Bone marrow (tissue), 2 donors: ENCODE data around the gene FRMD3.

Experiments
- DNase-seq, 2 donors: peaks; one replicate each; lab custom pipeline; 2025; lab: John Stamatoyannopoulos, UW

Gene FRMD3

GRCh38 chr9:83334320-83334719, 203.9 kb downstream of the FRMD3 start:
- DNase-seq = peak; percentile 37 to 51

GRCh38 chr9:83330207-83331196, 207.7 kb downstream of the FRMD3 start:
- DNase-seq = no peak

GRCh38 chr9:83327750-83328622, 210.2 kb downstream of the FRMD3 start:
- DNase-seq = no peak

- no peak for DNase-seq
These were observed 210.9 kb downstream of the FRMD3 start for GRCh38 chr9:83327323-83327722.

- no peak for DNase-seq
These were observed 215.1 kb downstream of the FRMD3 start for GRCh38 chr9:83323148-83323547.

GRCh38 chr9:83322438-83322837, 215.8 kb downstream of the FRMD3 start:
- no peak for DNase-seq

GRCh38 chr9:83317244-83317643, 221.0 kb downstream of the FRMD3 start:
- DNase-seq = no peak

GRCh38 chr9:83315649-83316048, 222.6 kb downstream of the FRMD3 start:
- no peak for DNase-seq

GRCh38 chr9:83313781-83314180, 224.4 kb downstream of the FRMD3 start:
- no peak for DNase-seq

- DNase-seq = no peak
These were observed 225.7 kb downstream of the FRMD3 start for GRCh38 chr9:83312537-83312936.

- DNase-seq = peak in 1 of 2 donors; percentile 54
These were observed 231.0 kb downstream of the FRMD3 start for GRCh38 chr9:83307066-83307724.

GRCh38 chr9:83304686-83305085, 233.5 kb downstream of the FRMD3 start:
- DNase-seq = no peak

GRCh38 chr9:83299571-83299970, 238.6 kb downstream of the FRMD3 start:
- DNase-seq = peak in 1 of 2 donors; percentile 16

GRCh38 chr9:83299094-83299493, 239.1 kb downstream of the FRMD3 start:
- DNase-seq = no peak

GRCh38 chr9:83296123-83296522, 242.1 kb downstream of the FRMD3 start:
- no peak for DNase-seq

- no peak for DNase-seq
These were observed 243.4 kb downstream of the FRMD3 start for GRCh38 chr9:83294816-83295215.

- DNase-seq = no peak
These were observed 247.0 kb downstream of the FRMD3 start for GRCh38 chr9:83291196-83291595.

- no peak for DNase-seq
These were observed 247.5 kb downstream of the FRMD3 start for GRCh38 chr9:83290692-83291091.

GRCh38 chr9:83287021-83287420, 251.2 kb downstream of the FRMD3 start:
- no peak for DNase-seq

GRCh38 chr9:83285445-83286225, 252.6 kb downstream of the FRMD3 start:
- DNase-seq = no peak

- DNase-seq = no peak
These were observed 253.5 kb downstream of the FRMD3 start for GRCh38 chr9:83284746-83285145.
